Measurements from ENCODE around the gene ATP10A.

DNA sequence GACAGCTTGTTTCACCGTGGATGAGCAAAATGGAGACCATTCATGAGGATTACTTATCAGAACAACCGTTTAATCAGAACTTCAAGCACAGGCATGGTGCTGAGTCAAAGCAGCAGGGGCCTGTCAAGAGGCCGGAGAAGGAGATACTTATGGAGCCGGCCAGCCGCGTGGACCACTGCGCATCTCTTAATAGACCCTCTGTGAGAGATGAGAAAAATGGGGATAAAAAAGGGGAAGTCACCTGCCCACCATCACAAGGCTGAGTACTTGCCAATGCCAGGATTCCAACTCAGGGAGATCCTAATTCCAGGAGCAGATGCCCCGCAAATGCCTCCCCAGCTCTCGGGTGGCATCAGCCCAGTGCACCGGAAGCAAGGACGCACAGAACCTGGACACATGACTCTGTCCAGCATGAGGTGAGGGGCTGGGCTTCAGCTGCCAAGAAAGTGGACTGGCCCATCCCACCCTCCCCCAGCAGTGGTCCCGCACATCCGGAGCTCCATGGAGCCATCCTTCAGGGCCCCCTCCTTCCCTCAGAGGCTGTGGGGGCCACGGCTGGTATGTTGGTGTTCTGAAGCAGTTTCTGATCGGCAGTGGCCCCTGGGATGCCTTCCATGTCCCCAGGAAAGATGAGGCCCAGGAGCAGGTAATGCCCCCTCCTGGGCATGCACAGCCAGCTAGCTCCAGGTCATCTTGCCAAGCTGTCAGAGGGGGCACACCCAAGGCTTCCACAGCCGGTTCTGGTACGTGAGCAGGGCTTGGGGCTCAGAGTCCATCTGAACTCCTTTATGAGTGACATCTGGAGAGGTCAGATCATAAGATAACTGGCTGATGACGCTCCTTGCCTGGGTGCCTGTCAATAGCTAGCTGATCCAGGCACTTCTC, 143.8 kb downstream of the ATP10A start:
- TF ChIP-seq, protein P1, sequence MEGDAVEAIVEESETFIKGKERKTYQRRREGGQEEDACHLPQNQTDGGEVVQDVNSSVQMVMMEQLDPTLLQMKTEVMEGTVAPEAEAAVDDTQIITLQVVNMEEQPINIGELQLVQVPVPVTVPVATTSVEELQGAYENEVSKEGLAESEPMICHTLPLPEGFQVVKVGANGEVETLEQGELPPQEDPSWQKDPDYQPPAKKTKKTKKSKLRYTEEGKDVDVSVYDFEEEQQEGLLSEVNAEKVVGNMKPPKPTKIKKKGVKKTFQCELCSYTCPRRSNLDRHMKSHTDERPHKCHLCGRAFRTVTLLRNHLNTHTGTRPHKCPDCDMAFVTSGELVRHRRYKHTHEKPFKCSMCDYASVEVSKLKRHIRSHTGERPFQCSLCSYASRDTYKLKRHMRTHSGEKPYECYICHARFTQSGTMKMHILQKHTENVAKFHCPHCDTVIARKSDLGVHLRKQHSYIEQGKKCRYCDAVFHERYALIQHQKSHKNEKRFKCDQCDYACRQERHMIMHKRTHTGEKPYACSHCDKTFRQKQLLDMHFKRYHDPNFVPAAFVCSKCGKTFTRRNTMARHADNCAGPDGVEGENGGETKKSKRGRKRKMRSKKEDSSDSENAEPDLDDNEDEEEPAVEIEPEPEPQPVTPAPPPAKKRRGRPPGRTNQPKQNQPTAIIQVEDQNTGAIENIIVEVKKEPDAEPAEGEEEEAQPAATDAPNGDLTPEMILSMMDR (optimal IDR thresholded peaks at IDR 0.05 in 1 of 3, IDR thresholded peaks at IDR 0.05 in 1 of 3, conservative IDR thresholded peaks at IDR 0.05 in 1 of 3; ENCODE audit: extremely low read depth in 1 of 3, insufficient read depth in 2 of 3, low read length in 3 of 3) = no peak
- TF ChIP-seq EZH2 (IDR thresholded peaks at IDR 0.05; ENCODE audit: low read length) = no peak
